ENCODE results near the gene ANKRD55.

DNA sequence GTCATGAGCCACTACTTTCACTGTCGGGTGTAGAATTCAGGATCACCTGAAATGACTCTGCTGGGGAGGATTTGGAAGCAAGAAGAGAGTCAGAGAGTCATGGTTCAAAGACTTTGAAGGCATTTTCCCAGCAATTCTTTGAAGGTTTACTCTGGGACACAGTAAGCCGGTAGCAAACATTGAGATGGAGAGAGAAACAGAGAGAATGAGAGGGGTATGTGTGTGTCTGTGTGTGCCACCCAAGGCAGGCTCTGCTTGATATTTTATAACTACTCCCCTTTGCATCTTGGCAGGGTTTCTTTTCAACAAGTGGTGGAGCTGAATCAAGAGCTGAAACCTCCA lies 89.8 kb downstream of the ANKRD55 start:
- TF ChIP-seq, protein P1, sequence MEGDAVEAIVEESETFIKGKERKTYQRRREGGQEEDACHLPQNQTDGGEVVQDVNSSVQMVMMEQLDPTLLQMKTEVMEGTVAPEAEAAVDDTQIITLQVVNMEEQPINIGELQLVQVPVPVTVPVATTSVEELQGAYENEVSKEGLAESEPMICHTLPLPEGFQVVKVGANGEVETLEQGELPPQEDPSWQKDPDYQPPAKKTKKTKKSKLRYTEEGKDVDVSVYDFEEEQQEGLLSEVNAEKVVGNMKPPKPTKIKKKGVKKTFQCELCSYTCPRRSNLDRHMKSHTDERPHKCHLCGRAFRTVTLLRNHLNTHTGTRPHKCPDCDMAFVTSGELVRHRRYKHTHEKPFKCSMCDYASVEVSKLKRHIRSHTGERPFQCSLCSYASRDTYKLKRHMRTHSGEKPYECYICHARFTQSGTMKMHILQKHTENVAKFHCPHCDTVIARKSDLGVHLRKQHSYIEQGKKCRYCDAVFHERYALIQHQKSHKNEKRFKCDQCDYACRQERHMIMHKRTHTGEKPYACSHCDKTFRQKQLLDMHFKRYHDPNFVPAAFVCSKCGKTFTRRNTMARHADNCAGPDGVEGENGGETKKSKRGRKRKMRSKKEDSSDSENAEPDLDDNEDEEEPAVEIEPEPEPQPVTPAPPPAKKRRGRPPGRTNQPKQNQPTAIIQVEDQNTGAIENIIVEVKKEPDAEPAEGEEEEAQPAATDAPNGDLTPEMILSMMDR (conservative IDR thresholded peaks at IDR 0.05; ENCODE audit: low read depth, low read length): no peak
- TF ChIP-seq EZH2 (IDR thresholded peaks at IDR 0.05; ENCODE audit: low read length, unreplicated experiment): no peak
- no peak for TF ChIP-seq EZH2phosphoT487 (IDR thresholded peaks at IDR 0.05; ENCODE audit: borderline replicate concordance, low read length)
